Skeletal muscle satellite cell (primary cell): ENCODE data around the gene ARPC2.
A peak's percentile ranks its signal among the peaks of the same experiment; 100 is the strongest.

Experiments used
- H3K27me3 ChIP-seq: 2 replicates; pipeline ENCODE4 v1.7.0; 2013; ENCODE audit warnings: low read length; ENCODE audit not compliant: control insufficient read depth, insufficient read depth
- H3K36me3 ChIP-seq: 2 replicates; pipeline ENCODE4 v1.7.0; 2013; ENCODE audit warnings: mild to moderate bottlenecking, control low read depth, low read length; ENCODE audit not compliant: insufficient read depth
- H3K4me1 ChIP-seq: 2 replicates; pipeline ENCODE4 v1.7.0; 2013; ENCODE audit warnings: low read length; ENCODE audit not compliant: control insufficient read depth, insufficient read depth
- H3K4me2 ChIP-seq: 2 replicates; pipeline ENCODE4 v1.7.0; 2013; ENCODE audit warnings: mild to moderate bottlenecking, low read length
- H3K4me3 ChIP-seq: 2 replicates; pipeline ENCODE4 v1.7.0; 2013; ENCODE audit warnings: low read length
- H3K9ac ChIP-seq: 2 replicates; pipeline ENCODE4 v1.7.0; 2013; ENCODE audit warnings: mild to moderate bottlenecking, low read depth, low read length, moderate library complexity
- H3K9me3 ChIP-seq: replicated peaks from 2 replicates; pipeline ENCODE4 v1.7.0; 2013; ENCODE audit warnings: mild to moderate bottlenecking, control low read depth, low read length

The ARPC2 gene

DNA sequence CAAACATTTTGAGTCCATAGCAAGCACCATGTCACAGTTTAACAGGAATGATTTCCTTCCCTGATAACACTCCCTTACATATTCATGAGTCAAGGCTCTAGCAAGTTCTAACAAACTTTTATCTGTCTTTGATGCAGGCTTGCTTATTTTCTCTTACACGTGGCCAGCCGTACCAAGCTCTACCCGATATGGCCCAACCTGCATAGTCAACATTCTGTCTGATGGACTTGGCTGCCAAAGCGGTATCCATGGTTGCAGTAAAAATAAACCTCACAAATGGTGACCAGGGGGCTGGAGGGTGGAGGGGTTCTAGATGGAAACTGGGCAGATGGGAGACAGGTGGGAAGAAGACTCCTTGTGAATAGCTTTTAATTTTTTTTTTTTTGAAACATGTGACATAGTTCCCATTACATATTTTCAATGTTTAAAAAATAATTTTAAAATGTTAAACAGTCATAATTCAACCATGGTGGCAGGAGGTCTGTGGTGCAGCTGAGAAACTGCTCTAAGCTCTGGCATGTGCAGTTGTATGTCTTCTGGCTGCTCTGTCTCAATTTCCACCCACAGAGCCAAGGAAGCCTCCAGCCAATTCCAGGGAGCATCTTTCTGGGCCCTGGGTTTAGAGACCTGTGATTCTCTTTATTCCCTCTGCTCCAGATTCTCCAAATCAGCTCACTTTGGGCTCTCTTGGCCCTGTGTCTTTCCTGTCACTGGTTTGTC is 29.5 kb upstream of the ARPC2 start:
- Histone ChIP-seq H3K4me1 (peaks cover 3% of the 10 kb centered on the region), H3K4me3 (no peak overlapping the region), H3K36me3 (no peaks in the 10 kb centered on the region), H3K9me3 (no peaks in the 10 kb centered on the region), H3K4me2 (no peak overlapping the region), H3K27me3 (peaks cover 18% of the 10 kb centered on the region), H3K9ac (no peak overlapping the region)

DNA sequence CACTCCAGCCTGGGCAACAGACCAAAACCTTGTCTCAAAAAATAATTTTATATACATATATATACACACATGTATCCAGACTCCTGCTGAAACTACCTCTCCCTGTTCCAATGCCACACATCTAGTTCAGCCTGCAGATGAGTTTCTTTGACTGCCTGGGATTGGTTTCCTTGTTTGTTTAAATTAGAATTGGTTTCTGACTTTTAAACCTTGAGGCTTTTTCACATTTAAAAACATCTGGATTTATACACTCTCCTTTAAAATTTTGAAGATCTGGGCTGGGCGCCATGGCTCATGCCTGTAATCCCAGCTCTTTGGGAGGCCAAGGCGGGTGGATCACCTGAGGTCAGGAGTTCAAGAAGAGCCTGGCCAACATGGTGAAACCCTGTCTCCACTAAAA is 28.5 kb upstream of the ARPC2 start:
- no peaks in the 10 kb centered on the region for H3K9me3 ChIP-seq
- no peak overlapping the region for H3K9ac ChIP-seq
- H3K4me2 ChIP-seq, result no peak overlapping the region
- H3K4me1 ChIP-seq, result peaks cover 3% of the 10 kb centered on the region
- peaks cover 10% of the 10 kb centered on the region for H3K27me3 ChIP-seq
- no peaks in the 10 kb centered on the region for H3K36me3 ChIP-seq
- no peak overlapping the region for H3K4me3 ChIP-seq

DNA sequence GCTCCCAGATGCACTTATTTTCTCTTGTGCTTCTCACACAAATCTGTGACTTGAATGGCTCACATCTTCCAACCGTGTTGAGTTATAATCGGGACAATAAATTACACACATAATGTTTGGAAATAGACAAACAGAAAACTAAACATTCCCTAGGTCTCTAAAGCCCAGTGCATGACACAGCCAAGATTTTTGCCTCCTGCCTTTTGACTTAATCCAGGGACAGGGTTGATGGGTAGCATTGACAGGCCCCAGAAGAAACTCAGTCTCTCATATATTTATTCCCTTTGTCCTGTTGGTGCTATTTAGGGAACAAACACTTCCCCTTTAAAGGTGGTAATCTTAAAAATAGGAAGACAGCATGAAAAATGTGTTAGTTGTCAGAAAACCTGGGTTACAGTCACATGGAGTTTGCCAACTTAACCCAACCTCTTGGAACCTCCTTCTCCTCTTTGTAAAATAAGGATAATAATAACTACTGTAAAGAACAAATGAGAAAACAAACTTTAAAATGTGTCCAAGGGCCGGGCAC is 24.0 kb upstream of the ARPC2 start:
- H3K36me3 ChIP-seq, result no peaks in the 10 kb centered on the region
- no peaks in the 10 kb centered on the region for H3K9me3 ChIP-seq
- no peaks in the 10 kb centered on the region for H3K27me3 ChIP-seq
- no peak overlapping the region for H3K4me2 ChIP-seq
- no peak overlapping the region for H3K9ac ChIP-seq
- H3K4me1 ChIP-seq, result peaks cover 4% of the 10 kb centered on the region
- H3K4me3 ChIP-seq, result no peak overlapping the region

DNA sequence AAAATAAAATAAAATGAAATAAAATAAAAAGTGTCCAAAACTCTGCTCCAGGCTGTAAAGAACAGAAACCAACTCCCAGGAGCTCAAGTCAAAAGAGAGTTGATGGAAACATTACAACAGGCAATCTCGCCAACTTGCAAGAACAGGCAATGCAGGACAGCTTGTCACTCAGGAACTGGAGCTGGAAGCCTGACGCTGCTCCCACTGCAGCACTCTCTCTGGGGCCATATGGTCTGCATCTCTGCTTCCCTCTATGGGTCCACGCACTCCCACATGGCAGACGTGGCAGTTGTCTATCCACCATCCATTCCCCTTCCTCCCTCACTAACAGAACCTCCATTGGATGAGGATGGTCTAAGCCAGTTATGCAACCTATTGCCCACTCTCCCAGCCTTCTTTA is 23.3 kb upstream of the ARPC2 start:
- Histone ChIP-seq H3K4me3 (no peak overlapping the region), H3K9ac (no peak overlapping the region), H3K9me3 (no peaks in the 10 kb centered on the region), H3K27me3 (peaks cover 2% of the 10 kb centered on the region), H3K36me3 (no peaks in the 10 kb centered on the region), H3K4me1 (peaks cover 4% of the 10 kb centered on the region), H3K4me2 (no peak overlapping the region)

DNA sequence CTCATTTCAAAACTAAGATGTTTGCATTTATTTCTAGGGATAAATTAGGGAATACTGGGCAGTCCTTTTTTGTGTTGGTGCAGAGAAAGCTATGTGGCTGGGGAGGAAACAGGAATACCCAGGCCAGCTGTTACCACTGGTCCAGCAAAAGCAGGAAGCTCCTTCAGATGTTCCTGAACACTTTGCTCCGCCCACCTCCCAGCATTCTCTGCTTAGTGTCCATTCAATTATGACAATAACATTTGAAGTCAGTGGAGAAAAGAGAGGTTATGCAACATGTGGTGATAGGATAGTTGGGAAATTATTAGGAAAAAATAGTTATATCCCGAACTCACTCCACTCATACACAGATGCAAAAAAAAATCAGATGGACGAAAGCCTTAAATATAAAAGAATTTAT is 22.1 kb upstream of the ARPC2 start:
- Histone ChIP-seq H3K9ac (no peak overlapping the region), H3K9me3 (no peaks in the 10 kb centered on the region), H3K4me1 (peaks cover 4% of the 10 kb centered on the region), H3K36me3 (no peaks in the 10 kb centered on the region), H3K4me3 (no peak overlapping the region), H3K4me2 (no peak overlapping the region), H3K27me3 (peaks cover 10% of the 10 kb centered on the region)

DNA sequence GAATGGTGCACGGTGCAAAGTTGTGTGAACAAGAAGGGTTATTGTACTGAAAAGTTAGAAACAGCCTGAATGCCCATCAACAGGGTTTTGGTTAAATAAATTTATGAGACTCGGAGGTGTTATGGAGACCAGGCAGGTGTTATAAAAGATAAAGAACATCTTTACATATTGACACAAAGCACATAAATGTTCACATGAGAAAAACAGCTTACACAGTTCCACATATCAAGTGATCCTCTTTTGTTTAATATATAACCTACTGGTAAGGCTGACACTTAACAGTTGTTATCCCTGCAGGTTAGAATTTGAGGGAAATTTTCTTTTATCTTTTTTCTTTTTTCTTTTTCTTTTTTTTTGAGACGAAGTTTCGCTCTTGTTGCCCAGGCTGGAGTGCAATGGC is 20.0 kb upstream of the ARPC2 start:
- no peak overlapping the region for H3K9ac ChIP-seq
- no peaks in the 10 kb centered on the region for H3K9me3 ChIP-seq
- peaks cover 21% of the 10 kb centered on the region for H3K27me3 ChIP-seq
- H3K4me3 ChIP-seq, result no peak overlapping the region
- no peaks in the 10 kb centered on the region for H3K36me3 ChIP-seq
- H3K4me1 ChIP-seq, result peaks cover 4% of the 10 kb centered on the region
- no peak overlapping the region for H3K4me2 ChIP-seq

DNA sequence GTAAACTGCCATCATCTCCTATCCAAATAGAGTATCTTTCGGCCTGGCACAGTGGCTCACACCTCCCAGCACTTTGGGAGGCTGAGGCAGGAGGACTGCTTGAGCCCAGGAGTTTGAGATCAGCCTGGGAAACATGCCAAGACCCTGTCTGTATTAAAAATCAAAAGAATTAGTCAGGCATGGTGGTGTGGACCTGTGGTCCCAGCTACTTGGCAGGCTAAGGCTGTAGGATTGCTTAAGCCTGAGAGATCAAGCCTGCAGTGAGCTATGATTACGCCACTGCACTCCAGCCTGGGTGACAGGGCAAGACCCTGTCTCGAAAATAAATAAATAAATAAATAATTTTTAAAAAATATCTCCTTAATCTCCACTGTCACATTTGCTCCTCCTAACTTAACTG is 14.7 kb upstream of the ARPC2 start:
- H3K4me2 ChIP-seq, result no peak overlapping the region
- H3K27me3 ChIP-seq, result peaks cover 40% of the 10 kb centered on the region
- H3K4me3 ChIP-seq, result no peak overlapping the region
- no peak overlapping the region for H3K9ac ChIP-seq
- H3K9me3 ChIP-seq, result no peaks in the 10 kb centered on the region
- no peaks in the 10 kb centered on the region for H3K36me3 ChIP-seq
- H3K4me1 ChIP-seq, result no peaks in the 10 kb centered on the region

DNA sequence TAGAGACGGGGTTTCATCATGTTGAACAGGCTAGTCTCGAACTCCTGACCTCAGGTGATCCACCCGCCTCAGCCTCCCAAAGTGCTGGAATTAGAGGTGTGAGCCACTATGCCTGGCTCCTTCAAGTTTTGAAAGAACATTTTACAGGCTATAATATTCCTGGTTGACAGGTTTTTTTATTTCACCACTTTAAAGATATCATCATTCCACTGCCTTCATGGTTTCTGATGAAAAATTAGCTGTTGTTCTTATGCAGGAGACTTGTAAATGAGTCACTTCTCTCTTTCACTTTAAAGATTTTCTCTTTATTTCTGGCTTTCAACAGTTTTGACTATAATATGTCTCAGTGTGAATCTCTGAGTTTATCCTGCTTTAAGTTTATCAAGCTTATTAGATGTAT is 7.9 kb upstream of the ARPC2 start:
- Histone ChIP-seq H3K36me3 (no peaks in the 10 kb centered on the region), H3K9me3 (peaks cover 5% of the 10 kb centered on the region), H3K4me1 (no peaks in the 10 kb centered on the region), H3K4me2 (no peak overlapping the region), H3K9ac (no peak overlapping the region), H3K4me3 (no peak overlapping the region), H3K27me3 (peaks cover 22% of the 10 kb centered on the region)

DNA sequence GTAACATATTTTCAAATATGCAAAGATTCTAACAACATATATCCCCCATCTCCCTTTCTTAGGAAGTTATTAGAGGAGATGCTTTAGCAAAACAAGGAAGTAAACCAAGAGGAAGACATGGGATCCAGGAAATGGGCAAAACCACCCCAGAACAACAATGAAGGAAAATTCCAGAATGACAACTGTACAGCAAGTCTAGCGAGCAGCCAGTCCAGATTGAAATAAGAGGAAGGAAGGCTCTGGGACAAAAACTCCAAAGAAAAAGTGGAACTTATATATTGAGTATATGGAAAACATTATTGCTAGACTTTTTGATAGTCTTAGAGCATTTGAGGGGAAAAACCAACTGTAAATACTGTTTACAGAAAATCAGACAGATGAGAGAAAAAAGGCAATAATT is 2.9 kb upstream of the ARPC2 start:
- no peak overlapping the region for H3K4me3 ChIP-seq
- H3K9ac ChIP-seq, result no peak overlapping the region
- peaks cover 11% of the 10 kb centered on the region for H3K4me1 ChIP-seq
- no peak overlapping the region for H3K4me2 ChIP-seq
- peaks cover 4% of the 10 kb centered on the region for H3K9me3 ChIP-seq
- peaks cover 5% of the 10 kb centered on the region for H3K27me3 ChIP-seq
- H3K36me3 ChIP-seq, result no peaks in the 10 kb centered on the region

DNA sequence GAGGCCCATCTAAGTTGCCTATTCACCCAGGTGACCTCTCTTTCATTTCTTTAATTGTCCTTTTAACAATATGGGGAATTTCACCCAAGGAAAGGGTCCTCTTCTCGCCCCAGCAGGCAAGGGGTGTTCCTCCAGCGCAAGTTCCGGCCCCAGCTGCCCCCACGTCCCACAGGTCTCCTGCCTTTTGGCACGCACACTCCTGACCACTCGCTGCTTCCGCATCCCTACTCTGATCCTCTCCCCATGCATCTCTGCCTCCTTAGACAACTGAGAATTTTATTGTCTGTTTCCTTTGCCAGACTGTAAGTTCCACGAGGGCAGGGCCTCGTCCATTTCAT is 684 bp upstream of the ARPC2 start:
- H3K36me3 ChIP-seq, result peaks cover 17% of the 10 kb centered on the region
- no peaks in the 10 kb centered on the region for H3K9me3 ChIP-seq
- peak overlapping the region; percentile 89 for H3K4me2 ChIP-seq
- H3K27me3 ChIP-seq, result peaks cover 5% of the 10 kb centered on the region
- peaks cover 32% of the 10 kb centered on the region for H3K4me1 ChIP-seq
- peak overlapping the region; percentile 92 for H3K4me3 ChIP-seq
- peak overlapping the region; percentile 99 for H3K9ac ChIP-seq

DNA sequence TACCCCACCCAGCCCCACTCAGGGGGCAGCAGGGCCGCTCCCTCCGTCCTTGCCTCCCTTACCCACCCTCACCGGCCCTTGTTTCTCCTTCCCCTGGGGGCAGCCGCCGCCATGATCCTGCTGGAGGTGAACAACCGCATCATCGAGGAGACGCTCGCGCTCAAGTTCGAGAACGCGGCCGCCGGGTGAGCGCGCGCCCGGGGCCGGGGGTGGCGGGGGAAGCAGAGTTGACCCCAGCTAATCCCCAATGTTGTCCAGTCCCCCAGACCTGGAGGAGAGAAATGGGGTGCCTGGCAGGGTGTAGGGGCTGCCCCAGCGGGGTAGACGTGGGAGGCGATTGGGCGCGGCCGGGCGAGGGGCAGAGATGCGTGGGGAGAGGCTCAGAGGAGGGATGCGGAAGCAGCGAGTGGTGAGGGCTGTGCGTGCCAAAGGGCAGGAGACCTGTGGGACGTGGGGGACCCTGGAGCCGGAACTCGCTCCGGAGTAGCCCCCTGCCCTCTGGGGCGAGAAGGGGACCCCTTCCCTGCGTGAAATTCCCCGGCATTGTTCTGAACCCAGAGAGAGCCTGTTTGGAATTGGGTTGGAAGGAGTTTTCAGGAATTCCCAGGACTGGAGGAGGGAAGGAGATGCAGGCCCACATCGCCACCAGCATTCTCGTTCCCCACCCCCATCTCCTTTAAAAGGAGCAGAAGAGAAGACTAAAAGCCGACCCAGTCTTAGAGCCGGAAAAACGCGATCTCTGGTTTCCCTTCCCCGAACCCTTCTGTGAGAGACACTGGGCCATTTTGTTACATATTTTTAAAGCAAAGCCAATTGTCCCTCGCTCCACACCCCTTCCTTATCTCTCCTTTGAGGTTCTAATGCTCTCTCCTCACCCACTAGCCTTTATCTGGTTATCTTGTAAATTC is 625 bp downstream of the ARPC2 start:
- peak overlapping the region; percentile 92 for H3K4me3 ChIP-seq
- H3K4me2 ChIP-seq, result peak overlapping the region; percentile 90
- H3K27me3 ChIP-seq, result no peaks in the 10 kb centered on the region
- peak overlapping the region; percentile 99 for H3K9ac ChIP-seq
- H3K36me3 ChIP-seq, result peaks cover 25% of the 10 kb centered on the region
- no peaks in the 10 kb centered on the region for H3K9me3 ChIP-seq
- H3K4me1 ChIP-seq, result peaks cover 37% of the 10 kb centered on the region
